NCI-H1436 treated with DMSO at 0.1 percent for 48 hours (cell line): ENCODE measurements around the gene CNTN4.

Source experiments
- DNase-seq: peaks from one replicate; lab custom pipeline; 2025; lab: John Stamatoyannopoulos, UW

Gene CNTN4

GRCh38 chr3:2268779-2269178, 170.1 kb downstream of the CNTN4 start:
- no peak for DNase-seq

- no peak for DNase-seq
These were observed 175.9 kb downstream of the CNTN4 start for GRCh38 chr3:2274526-2274925.

- no peak for DNase-seq
These were observed 185.2 kb downstream of the CNTN4 start for GRCh38 chr3:2283818-2284217.

- DNase-seq = no peak
These were observed 202.3 kb downstream of the CNTN4 start for GRCh38 chr3:2300938-2301337.

- no peak for DNase-seq
These were observed 202.7 kb downstream of the CNTN4 start for GRCh38 chr3:2301361-2301760.

GRCh38 chr3:2303566-2303965, 204.9 kb downstream of the CNTN4 start:
- no peak for DNase-seq

GRCh38 chr3:2311022-2311421, 212.4 kb downstream of the CNTN4 start:
- DNase-seq = no peak

GRCh38 chr3:2317521-2317920, 218.9 kb downstream of the CNTN4 start:
- no peak for DNase-seq

GRCh38 chr3:2334921-2335320, 236.3 kb downstream of the CNTN4 start:
- DNase-seq = no peak

- DNase-seq = no peak
These were observed 244.5 kb downstream of the CNTN4 start for GRCh38 chr3:2343031-2343682.

GRCh38 chr3:2352134-2352762, 253.6 kb downstream of the CNTN4 start:
- no peak for DNase-seq

- no peak for DNase-seq
These were observed 256.0 kb downstream of the CNTN4 start for GRCh38 chr3:2354702-2355101.

- no peak for DNase-seq
These were observed 257.8 kb downstream of the CNTN4 start for GRCh38 chr3:2356298-2356950.

- DNase-seq = no peak
These were observed 262.1 kb downstream of the CNTN4 start for GRCh38 chr3:2360815-2361214.

- DNase-seq = no peak
These were observed 263.5 kb downstream of the CNTN4 start for GRCh38 chr3:2362122-2362521.

- DNase-seq = no peak
These were observed 265.2 kb downstream of the CNTN4 start for GRCh38 chr3:2363854-2364253.

GRCh38 chr3:2370317-2370716, 271.7 kb downstream of the CNTN4 start:
- no peak for DNase-seq

- DNase-seq = no peak
These were observed 273.6 kb downstream of the CNTN4 start for GRCh38 chr3:2372306-2372705.

GRCh38 chr3:2375376-2375775, 276.7 kb downstream of the CNTN4 start:
- no peak for DNase-seq

- DNase-seq = no peak
These were observed 278.6 kb downstream of the CNTN4 start for GRCh38 chr3:2377281-2377680.

- DNase-seq = no peak
These were observed 292.4 kb downstream of the CNTN4 start for GRCh38 chr3:2390926-2391532.

- no peak for DNase-seq
These were observed 293.2 kb downstream of the CNTN4 start for GRCh38 chr3:2391896-2392295.

- no peak for DNase-seq
These were observed 294.3 kb downstream of the CNTN4 start for GRCh38 chr3:2392981-2393380.
